CD4-positive, alpha-beta T cell (primary cell): ENCODE measurements around the gene DERL2. TPM values are rescaled to one million over a fixed set of nuclear protein-coding genes. Genes with fewer than 3 reads are reported as not detected.
A peak's percentile ranks its signal among the peaks of the same experiment; 100 is the strongest.

ENCODE experiments used
- ATAC-seq: fragments of 200-7000 bp; cut with Tn5 transposase; one replicate; pipeline ENCODE4 v1.10.0; 2022; ENCODE audit warnings: mild to moderate bottlenecking; ENCODE audit not compliant: poor library complexity
- CTCF ChIA-PET: fragments of 350-600 bp; sonication (Branson Sonifier 250); formaldehyde crosslinking; loops from one replicate; lab custom pipeline; 2021; ENCODE audit warnings: antibody characterized with exemption, inconsistent platforms; lab: Charles Lee
- POLR2A ChIA-PET: fragments of 350-600 bp; sonication (Branson Sonifier 250); formaldehyde crosslinking; loops from one replicate; lab custom pipeline; 2021; ENCODE audit warnings: antibody characterized with exemption, inconsistent platforms; lab: Charles Lee
- DNase-seq, 14 experiments: peaks; one replicate each; pipeline ENCODE4 v3.0.0-alpha.2; 2013 to 2020; ENCODE audit warnings: mixed read lengths in 2 of 14
- H3K27ac ChIP-seq, 2 donors: one replicate each; pipeline versions ENCODE4 v1.5.1 to v1.7.0; 2013; ENCODE audit warnings: low read length in 2 of 2, low read depth in 1 of 2, mild to moderate bottlenecking in 1 of 2
- H3K27me3 ChIP-seq, 2 experiments: 1 replicate in 1 of 2; 2 replicates in 1 of 2; pipeline versions ENCODE4 v1.6.1 to v1.7.0; 2013; ENCODE audit warnings: low read length in 2 of 2, control low read depth in 1 of 2, mild to moderate bottlenecking in 1 of 2, moderate library complexity in 1 of 2; ENCODE audit not compliant: insufficient read depth in 2 of 2, control insufficient read depth in 1 of 2
- H3K36me3 ChIP-seq: one replicate; pipeline ENCODE4 v1.6.1; 2013; ENCODE audit warnings: low read length, control low read depth; ENCODE audit not compliant: insufficient read depth
- H3K4me1 ChIP-seq: one replicate; pipeline ENCODE4 v1.6.1; 2013; ENCODE audit warnings: low read length, control low read depth; ENCODE audit not compliant: insufficient read depth
- H3K4me3 ChIP-seq: one replicate; pipeline ENCODE4 v1.5.1; 2013; ENCODE audit warnings: mild to moderate bottlenecking, low read length, moderate library complexity
- H3K9me3 ChIP-seq, 2 experiments: 1 replicate in 1 of 2; 2 replicates in 1 of 2; pipeline versions ENCODE4 v1.6.1 to v1.7.0; 2013; ENCODE audit warnings: low read length in 2 of 2, mild to moderate bottlenecking in 2 of 2, control low read depth in 1 of 2, moderate library complexity in 1 of 2; ENCODE audit not compliant: control insufficient read depth in 1 of 2, insufficient read depth in 1 of 2
- H3K27ac Mint-ChIP-seq: one replicate; pipeline ENCODE4 v1.8.0; 2020; ENCODE audit warnings: mixed read lengths
- H3K27me3 Mint-ChIP-seq: one replicate; pipeline ENCODE4 v1.8.0; 2021; ENCODE audit warnings: mixed read lengths
- H3K36me3 Mint-ChIP-seq: one replicate; pipeline ENCODE4 v1.8.0; 2021; ENCODE audit warnings: low read depth, mixed read lengths
- H3K4me1 Mint-ChIP-seq: one replicate; pipeline ENCODE4 v1.8.0; 2021; ENCODE audit warnings: low read depth, mixed read lengths
- H3K4me3 Mint-ChIP-seq: one replicate; pipeline ENCODE4 v1.8.0; 2020; ENCODE audit warnings: mild to moderate bottlenecking, mixed read lengths
- H3K9me3 Mint-ChIP-seq: one replicate; pipeline ENCODE4 v1.8.0; 2020; ENCODE audit warnings: mixed read lengths
- CTCF ChIP-seq: fragments of 200-600 bp; IDR thresholded peaks from one replicate; pipeline ENCODE4 v1.8.0; 2022; ENCODE audit warnings: antibody characterized with exemption, mild to moderate bottlenecking
- intact Hi-C, 2 experiments: fragments of 100-400 bp; cut with DNase I in 1 of 2; cut with micrococcal nuclease in 1 of 2; formaldehyde crosslinking; loops; one replicate each; pipeline versions ENCODE4 v1.15.1 to v1.9.0; 2023 to 2025; cut with DNase I, micrococcal nuclease
- polyA plus RNA-seq, 2 donors: library from polyadenylated mRNA; unstranded; fragments of 120-200 nt; gene quantifications; one replicate each; pipeline ENCODE4 v1.2.1, GENCODE V29; 2013
- total RNA-seq, 174 experiments: library from RNA in 2 of 174; stranded (reverse) in 2 of 174; gene quantifications; one replicate each; pipeline ENCODE4 v1.2.3 and lab custom pipeline; 2021 to 2026

DERL2 gene
- 10 to 100 TPM; 88.3 to 98.7 TPM for total RNA-seq
- polyA plus RNA-seq (2013, experiment 1 of 2): 50.0 TPM
- polyA plus RNA-seq (2013, experiment 2 of 2): 52.4 TPM
- total RNA-seq (lab: John Stamatoyannopoulos, UW): 33.4 to 80.5 (median 61.5) reads per million in 172 experiments

GRCh38 chr17:5485270-5486205 is at the start of gene DERL2:
DERL2 (minus strand) TSS chr17:5486178; CDS start chr17:5486161, 17 bp downstream.
- Histone ChIP-seq H3K4me3 (peak within 1 kb of the TSS; percentile 93), H3K27ac (peak within 1 kb of the TSS; percentile 86 to 100), H3K36me3 (peaks cover 56% of the 10 kb centered on the region), H3K27me3 (no peaks in the 10 kb centered on the region), H3K9me3 (no peaks in the 10 kb centered on the region), H3K4me1 (peaks cover 27% of the 10 kb centered on the region)
- H3K27ac Mint-ChIP-seq: peak within 1 kb of the TSS; percentile 96
- H3K27me3 Mint-ChIP-seq: no peaks in the 10 kb centered on the region
- POLR2A ChIA-PET: interaction anchor here (0.7 to 5.3 kb wide), 23 partner anchors 12 to 1762 kb away, joined by 3 to 51 read pairs (median 5); partner anchors contain the start of genes C1QBP, CYB5D2, DHX33 and HASPIN
- no peaks in the 10 kb centered on the region for H3K9me3 Mint-ChIP-seq
- peaks cover 83% of the 10 kb centered on the region for H3K36me3 Mint-ChIP-seq
- CTCF ChIA-PET: interaction anchor here (3.8 kb wide), 1 partner anchor 46 kb away, joined by 18 read pairs; the partner anchor contains the start of gene C1QBP
- DNase-seq (peak in 2 of 14 experiments; percentile 18 to 25), ATAC-seq (peak; percentile 1)
- peak within 1 kb of the TSS; percentile 92 for H3K4me3 Mint-ChIP-seq
- peaks cover 68% of the 10 kb centered on the region for H3K4me1 Mint-ChIP-seq
- intact Hi-C loops: loop anchor here (1.0 to 10.0 kb wide), 9 partner anchors 15 to 1159 kb away; partner anchors contain the start of genes NUP88 (in 2 of the 2), DHX33 (in 1 of the 2), KIAA0753 (in 1 of the 2) and NLRP1 (in 1 of the 2)
- no peak for TF ChIP-seq CTCF

- Histone ChIP-seq H3K4me3 (no peak overlapping the region), H3K4me1 (no peaks in the 10 kb centered on the region), H3K9me3 (no peaks in the 10 kb centered on the region), H3K36me3 (peaks cover 92% of the 10 kb centered on the region), H3K27me3 (no peaks in the 10 kb centered on the region), H3K27ac (no peak overlapping the region)
- peaks cover 96% of the 10 kb centered on the region for H3K36me3 Mint-ChIP-seq
- H3K4me1 Mint-ChIP-seq: no peaks in the 10 kb centered on the region
- TF ChIP-seq CTCF: no peak
- H3K9me3 Mint-ChIP-seq: no peaks in the 10 kb centered on the region
- H3K27ac Mint-ChIP-seq: peak overlapping the region; percentile 24
- intact Hi-C loops: no loop called here
- POLR2A ChIA-PET: interaction anchor here (1.0 kb wide), 1 partner anchor 8 kb away, joined by 3 read pairs; no protein-coding TSS in a partner anchor
- DNase-seq (no peak), ATAC-seq (no peak)
- H3K27me3 Mint-ChIP-seq: no peaks in the 10 kb centered on the region
- CTCF ChIA-PET: no interaction called here
- H3K4me3 Mint-ChIP-seq: no peak overlapping the region
Observed at GRCh38 chr17:5535436-5535835, 49.5 kb upstream of the DERL2 start.

- no peaks in the 10 kb centered on the region for H3K4me1 Mint-ChIP-seq
- no peaks in the 10 kb centered on the region for H3K4me1 ChIP-seq
- H3K9me3 Mint-ChIP-seq: no peaks in the 10 kb centered on the region
- no peak for TF ChIP-seq CTCF
- H3K4me3 ChIP-seq: no peak overlapping the region
- CTCF ChIA-PET: no interaction called here
- POLR2A ChIA-PET: interaction anchor here (0.5 to 1.1 kb wide), 2 partner anchors 17 to 516 kb away, joined by 3 read pairs; no protein-coding TSS in a partner anchor
- no peaks in the 10 kb centered on the region for H3K9me3 ChIP-seq
- ATAC-seq (no peak), DNase-seq (no peak)
- no peaks in the 10 kb centered on the region for H3K27me3 ChIP-seq
- no peak overlapping the region for H3K4me3 Mint-ChIP-seq
- no peaks in the 10 kb centered on the region for H3K27me3 Mint-ChIP-seq
- H3K36me3 ChIP-seq: peaks cover 90% of the 10 kb centered on the region
- intact Hi-C loops: no loop called here
- H3K27ac Mint-ChIP-seq: peak overlapping the region; percentile 60
- H3K36me3 Mint-ChIP-seq: peaks cover 96% of the 10 kb centered on the region
- no peak overlapping the region for H3K27ac ChIP-seq
Observed at GRCh38 chr17:5533486-5534315, 47.7 kb upstream of the DERL2 start.
